BJ (cell line): ENCODE measurements around the gene AIFM1. TPM values are rescaled to one million over a fixed set of nuclear protein-coding genes. Genes with fewer than 3 reads are reported as not detected.
A peak's percentile ranks its signal among the peaks of the same experiment; 100 is the strongest.

Experiments used
- CTCF ChIA-PET: fragments of 350-600 bp; formaldehyde crosslinking; extraction: SDS; loops from one replicate; lab custom pipeline; 2021; ENCODE audit warnings: antibody characterized with exemption, inconsistent platforms; lab: Yijun Ruan, JAX
- POLR2A ChIA-PET: fragments of 300-600 bp; sonication (Branson Sonifier 250); formaldehyde crosslinking; extraction: SDS; loops from one replicate; lab custom pipeline; 2021; ENCODE audit warnings: antibody characterized with exemption; lab: Charles Lee
- DNase-seq: peaks from one replicate; pipeline ENCODE4 v3.0.0-alpha.2; 2011; ENCODE audit warnings: low read depth
- H3K27me3 ChIP-seq: 2 replicates; pipeline ENCODE4 v1.6.0; 2011; ENCODE audit warnings: low read length; ENCODE audit not compliant: control insufficient read depth, insufficient read depth
- H3K36me3 ChIP-seq: 2 replicates; pipeline ENCODE4 v1.5.1; 2011; ENCODE audit warnings: low read length; ENCODE audit not compliant: control insufficient read depth, insufficient read depth
- H3K4me3 ChIP-seq: 2 replicates; pipeline ENCODE4 v1.5.1; 2011; ENCODE audit warnings: low read depth, mild to moderate bottlenecking, control low read depth, low read length
- CTCF ChIP-seq: IDR thresholded peaks from 2 replicates; pipeline ENCODE4 v1.5.1; 2011; ENCODE audit warnings: low read depth, mild to moderate bottlenecking, control low read depth, inconsistent platforms, low read length, moderate library complexity; ENCODE audit not compliant: insufficient read depth
- polyA plus RNA-seq: library from polyadenylated mRNA; depleted of rRNA; stranded (reverse); fragments of >200 nt; gene quantifications from 2 replicates; pipeline ENCODE4 v1.2.3, GENCODE V29; 2011

Gene AIFM1
- polyA plus RNA-seq, 1 experiment: 23.2 TPM

GRCh38 chrX:130155564-130155963 is 10.1 kb downstream of the AIFM1 start:
- CTCF ChIA-PET: interaction anchor here (1.2 kb wide), 1 partner anchor 10 kb away, joined by 4 read pairs; no protein-coding TSS in a partner anchor
- DNase-seq: no peak
- no peak for TF ChIP-seq CTCF

GRCh38 chrX:130147631-130148030 is 18.0 kb downstream of the AIFM1 start:
- no peak overlapping the region for H3K4me3 ChIP-seq
- TF ChIP-seq CTCF: no peak
- H3K36me3 ChIP-seq: no peaks in the 10 kb centered on the region
- ChIA-PET CTCF (interaction anchor here (1.3 kb wide), 1 partner anchor 68 kb away, joined by 3 read pairs; no protein-coding TSS in a partner anchor), POLR2A (no interaction called here)
- no peaks in the 10 kb centered on the region for H3K27me3 ChIP-seq
- no peak for DNase-seq

More at GRCh38 chrX:130155564-130155963, 10.1 kb downstream of the AIFM1 start:
- POLR2A ChIA-PET: no interaction called here
- no peaks in the 10 kb centered on the region for H3K36me3 ChIP-seq
- no peak overlapping the region for H3K4me3 ChIP-seq
- H3K27me3 ChIP-seq: no peaks in the 10 kb centered on the region

GRCh38 chrX:130145123-130145522 is 20.5 kb downstream of the AIFM1 start:
- CTCF ChIA-PET: interaction anchor here (3.6 kb wide), 1 partner anchor 47 kb away, joined by 9 read pairs; no protein-coding TSS in a partner anchor
- no peaks in the 10 kb centered on the region for H3K36me3 ChIP-seq
- POLR2A ChIA-PET: no interaction called here

GRCh38 chrX:130144509-130144908 is 21.1 kb downstream of the AIFM1 start:
- ChIA-PET CTCF (interaction anchor here (3.6 kb wide), 1 partner anchor 48 kb away, joined by 9 read pairs; no protein-coding TSS in a partner anchor), POLR2A (no interaction called here)
- TF ChIP-seq CTCF: 0 out of 2 replicates have a peak, but pooled peaks have one; percentile 5
- Histone ChIP-seq H3K4me3 (no peak overlapping the region), H3K36me3 (no peaks in the 10 kb centered on the region), H3K27me3 (no peaks in the 10 kb centered on the region)
- no peak for DNase-seq

More at GRCh38 chrX:130145123-130145522, 20.5 kb downstream of the AIFM1 start:
- Histone ChIP-seq H3K4me3 (no peak overlapping the region), H3K27me3 (no peaks in the 10 kb centered on the region)
- DNase-seq: no peak
- TF ChIP-seq CTCF: no peak

- ChIA-PET POLR2A (no interaction called here), CTCF (no interaction called here)
- DNase-seq: no peak
- Histone ChIP-seq H3K27me3 (no peaks in the 10 kb centered on the region), H3K4me3 (no peak overlapping the region), H3K36me3 (peaks cover 1% of the 10 kb centered on the region)
- no peak for TF ChIP-seq CTCF
These were observed 26.0 kb downstream of the AIFM1 start for GRCh38 chrX:130139474-130140201.
